ENCODE results near the gene LCE3B.

The LCE3B gene

DNA sequence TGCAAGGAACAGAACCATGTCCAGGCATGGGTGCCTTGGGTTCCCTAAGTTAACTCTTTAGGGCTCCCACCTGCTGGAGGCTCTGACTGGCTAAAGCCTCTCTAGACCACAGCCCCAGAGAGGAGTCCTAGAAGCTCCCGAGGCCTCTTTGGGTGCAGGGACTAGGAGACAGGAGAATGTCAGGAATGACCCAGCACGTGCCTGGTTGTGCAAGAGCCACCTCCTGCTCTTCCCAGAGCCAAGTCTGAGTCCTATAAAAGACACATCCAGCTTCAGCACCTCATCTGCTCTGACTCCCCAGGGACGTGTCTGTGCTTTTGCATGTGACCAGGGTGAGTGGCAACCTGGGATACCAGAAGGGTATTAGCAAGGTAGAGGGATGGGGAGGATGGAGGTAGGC lies 49.5 kb downstream of the LCE3B start, which contains the start of gene LCE2D:
LCE2D (plus strand) TSS at position 283 of the 400 bp plus-strand sequence. CDS start 726 bp downstream, outside the sequence.
- no peak for DNase-seq
